ENCODE results near the gene LACTB. TPM values are rescaled to one million over a fixed set of nuclear protein-coding genes. Genes with fewer than 3 reads are reported as not detected.
A peak's percentile ranks its signal among the peaks of the same experiment; 100 is the strongest.
"Not testable (repeated sequence)": the region's sequence is repeated elsewhere in the genome, so short reads cannot be mapped to it uniquely, and the experiment has no call there.

LACTB gene
- polyA plus RNA-seq, 1 donor from 2014 or later, result 13.7 TPM

DNA sequence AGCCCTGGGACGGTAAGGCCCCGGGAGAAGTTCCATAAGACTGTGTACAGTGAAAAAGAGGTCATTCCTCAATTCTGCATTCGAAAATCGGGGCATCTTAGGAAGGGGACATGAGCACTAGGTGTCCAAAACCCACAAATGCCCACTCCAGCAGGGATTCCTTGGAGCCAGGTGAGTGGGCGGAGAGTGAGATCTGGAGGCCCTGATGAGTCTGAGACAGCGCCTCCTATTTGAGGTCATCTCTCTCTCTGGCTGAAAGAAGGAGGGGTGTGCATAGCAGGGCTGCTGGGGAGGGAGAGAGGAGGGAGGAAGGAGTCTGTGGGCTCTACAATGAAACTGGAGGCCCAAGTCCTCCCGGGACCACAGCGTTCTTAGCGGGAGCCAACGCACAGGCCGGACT is 38.1 kb upstream of the LACTB start:
- Mint-ChIP-seq H3K27ac (peak overlapping the region in 1 of 3 donors; percentile 31), H3K4me1 (no peaks in the 10 kb centered on the region), H3K4me3 (no peak overlapping the region), H3K36me3 (peaks cover 4% of the 10 kb centered on the region), H3K9me3 (no peaks in the 10 kb centered on the region), H3K27me3 (peaks cover 16% of the 10 kb centered on the region)

- Mint-ChIP-seq H3K27me3 (peaks cover 12% of the 10 kb centered on the region), H3K4me3 (no peak overlapping the region), H3K4me1 (peaks cover 0 to 2% (median 0%) of the 10 kb centered on the region in 3 donors), H3K36me3 (peaks cover 1% of the 10 kb centered on the region), H3K27ac (peak overlapping the region in 1 of 3 donors; percentile 9), H3K9me3 (no peaks in the 10 kb centered on the region)
Measured at GRCh38 chr15:63084806-63085205, 36.9 kb upstream of the LACTB start.

- peaks cover 0 to 2% (median 0%) of the 10 kb centered on the region in 3 donors for H3K4me1 Mint-ChIP-seq
- H3K9me3 Mint-ChIP-seq, result no peaks in the 10 kb centered on the region
- H3K27me3 Mint-ChIP-seq, result peaks cover 9% of the 10 kb centered on the region
- H3K36me3 Mint-ChIP-seq, result peaks cover 1% of the 10 kb centered on the region
- H3K27ac Mint-ChIP-seq, result no peak overlapping the region
- no peak overlapping the region for H3K4me3 Mint-ChIP-seq
Measured at GRCh38 chr15:63085289-63085688, 36.4 kb upstream of the LACTB start.

GRCh38 chr15:63086271-63086670 is 35.4 kb upstream of the LACTB start:
- Mint-ChIP-seq H3K9me3 (no peaks in the 10 kb centered on the region), H3K4me3 (no peak overlapping the region), H3K27ac (no peak overlapping the region), H3K36me3 (peaks cover 1% of the 10 kb centered on the region), H3K4me1 (peaks cover 0 to 2% (median 0%) of the 10 kb centered on the region in 3 donors), H3K27me3 (peaks cover 5% of the 10 kb centered on the region)

DNA sequence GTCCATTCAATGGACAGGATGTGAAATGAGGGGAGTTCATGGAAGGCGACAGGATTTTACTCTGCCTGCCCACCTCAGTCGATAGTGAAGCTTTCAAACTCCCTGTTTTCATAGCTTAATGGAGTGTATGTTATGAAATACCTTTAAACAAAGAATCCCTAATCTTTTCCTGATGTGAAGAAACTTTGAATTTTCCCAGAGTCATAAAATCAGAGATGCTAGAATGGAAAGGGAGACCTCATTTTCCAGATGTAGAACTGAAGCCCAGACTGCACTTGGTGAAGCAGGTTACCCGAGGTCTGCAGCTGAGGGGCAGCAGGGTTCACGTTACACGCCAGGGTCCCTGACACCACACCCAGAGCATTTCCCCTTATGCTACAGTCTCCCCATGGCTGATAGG is 34.7 kb upstream of the LACTB start:
- H3K27ac Mint-ChIP-seq, result no peak overlapping the region
- peaks cover 5% of the 10 kb centered on the region for H3K27me3 Mint-ChIP-seq
- H3K9me3 Mint-ChIP-seq, result no peaks in the 10 kb centered on the region
- H3K36me3 Mint-ChIP-seq, result peaks cover 1% of the 10 kb centered on the region
- no peak overlapping the region for H3K4me3 Mint-ChIP-seq
- H3K4me1 Mint-ChIP-seq, result peaks cover 0 to 2% (median 0%) of the 10 kb centered on the region in 3 donors

DNA sequence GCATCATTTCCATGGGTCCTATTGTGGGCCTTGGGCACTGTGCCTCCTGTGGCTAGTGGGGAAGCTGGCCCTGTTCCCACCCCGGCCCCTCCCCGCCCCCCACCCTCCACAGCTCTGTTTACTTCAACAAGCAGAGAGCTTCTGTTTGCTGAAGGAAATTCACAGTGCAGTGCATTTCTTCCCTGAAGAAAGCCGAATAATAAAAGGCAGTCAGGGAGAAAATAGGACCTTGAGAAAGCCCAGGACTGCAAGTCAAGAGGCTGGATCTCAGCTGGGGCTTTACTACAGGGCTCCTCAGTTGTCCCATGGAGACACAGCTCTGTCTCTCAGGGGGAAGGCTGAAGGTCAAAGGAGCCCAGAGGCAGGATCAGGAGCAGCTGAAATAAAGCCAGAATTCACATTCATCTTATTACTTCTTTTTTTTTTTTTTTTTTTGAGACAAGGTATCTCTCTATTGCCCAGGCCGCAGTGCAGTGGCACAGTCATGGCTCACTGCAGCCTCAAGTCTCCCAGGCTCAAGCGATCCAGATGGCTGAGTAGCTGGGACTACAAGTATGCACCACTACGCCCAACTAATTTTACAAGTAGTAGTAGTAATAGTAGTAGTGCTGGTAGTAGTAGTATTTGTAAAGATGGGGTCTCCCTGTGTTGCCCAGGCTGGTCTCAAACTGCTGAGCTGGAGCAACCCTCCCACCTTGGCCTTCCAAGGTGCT is 33.0 kb upstream of the LACTB start:
- H3K4me3 Mint-ChIP-seq, result no peak overlapping the region
- peaks cover 2% of the 10 kb centered on the region for H3K27me3 Mint-ChIP-seq
- H3K27ac Mint-ChIP-seq, result no peak overlapping the region
- H3K4me1 Mint-ChIP-seq, result peaks cover 0 to 2% (median 0%) of the 10 kb centered on the region in 3 donors
- H3K9me3 Mint-ChIP-seq, result no peaks in the 10 kb centered on the region
- H3K36me3 Mint-ChIP-seq, result peaks cover 1% of the 10 kb centered on the region

GRCh38 chr15:63089260-63090043 is 32.2 kb upstream of the LACTB start:
- Mint-ChIP-seq H3K4me3 (no peak overlapping the region), H3K9me3 (no peaks in the 10 kb centered on the region), H3K4me1 (peaks cover 0 to 2% (median 0%) of the 10 kb centered on the region in 3 donors), H3K27ac (no peak overlapping the region), H3K36me3 (peaks cover 1% of the 10 kb centered on the region), H3K27me3 (peaks cover 3% of the 10 kb centered on the region)

DNA sequence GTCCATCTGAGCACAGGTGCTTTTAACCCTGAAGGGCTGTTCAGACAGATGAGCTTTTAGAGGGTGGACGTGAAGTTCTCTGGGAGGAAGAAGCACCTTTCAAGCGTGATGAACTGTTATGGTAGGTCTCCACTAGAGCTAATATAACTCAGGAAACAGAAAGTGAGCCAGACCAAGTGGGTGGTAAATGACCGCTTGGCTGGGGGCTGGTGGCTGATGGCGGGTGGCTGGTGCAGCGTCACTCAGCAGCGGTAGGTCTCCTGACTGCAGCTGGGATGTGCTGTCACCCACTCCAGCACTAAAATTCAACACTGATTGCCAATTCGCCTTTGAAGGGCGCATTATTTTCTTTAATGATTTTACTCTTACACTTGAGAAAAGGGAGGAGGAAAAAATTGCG is 31.2 kb upstream of the LACTB start:
- H3K27ac Mint-ChIP-seq, result no peak overlapping the region
- H3K27me3 Mint-ChIP-seq, result peaks cover 3% of the 10 kb centered on the region
- H3K4me3 Mint-ChIP-seq, result no peak overlapping the region
- H3K36me3 Mint-ChIP-seq, result peaks cover 1% of the 10 kb centered on the region
- peaks cover 0 to 2% (median under 1%) of the 10 kb centered on the region in 3 donors for H3K4me1 Mint-ChIP-seq
- no peaks in the 10 kb centered on the region for H3K9me3 Mint-ChIP-seq

DNA sequence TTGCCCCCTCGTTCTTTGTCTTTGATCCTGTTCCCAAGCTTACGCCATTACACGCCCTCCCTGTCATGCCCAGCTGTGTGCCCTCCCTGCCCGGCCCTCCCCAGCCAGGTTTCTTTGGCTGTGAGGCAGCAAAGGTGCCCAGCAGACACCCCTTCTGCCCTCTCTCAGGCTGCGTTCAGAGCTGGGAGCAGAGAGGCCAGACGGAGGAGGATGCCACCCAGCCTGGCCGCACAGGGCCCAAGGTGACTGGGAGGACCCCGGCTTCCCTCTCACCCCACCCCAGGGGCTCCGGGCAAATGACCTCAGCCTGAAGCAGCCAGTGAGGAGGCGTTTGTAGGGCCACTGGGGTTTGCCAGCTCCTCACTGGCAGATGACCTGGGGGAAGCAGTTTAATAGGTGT is 30.8 kb upstream of the LACTB start:
- Mint-ChIP-seq H3K36me3 (peaks cover 1% of the 10 kb centered on the region), H3K27me3 (peaks cover 3% of the 10 kb centered on the region), H3K9me3 (no peaks in the 10 kb centered on the region), H3K27ac (no peak overlapping the region), H3K4me3 (no peak overlapping the region), H3K4me1 (peaks cover 0 to 2% (median 2%) of the 10 kb centered on the region in 3 donors)

GRCh38 chr15:63091679-63092446 is 29.8 kb upstream of the LACTB start:
- Mint-ChIP-seq H3K9me3 (no peaks in the 10 kb centered on the region), H3K27me3 (peaks cover 3% of the 10 kb centered on the region), H3K4me3 (no peak overlapping the region), H3K4me1 (peaks cover 0 to 2% (median 2%) of the 10 kb centered on the region in 3 donors), H3K27ac (no peak overlapping the region), H3K36me3 (peaks cover 1% of the 10 kb centered on the region)

GRCh38 chr15:63093486-63094205 is 28.0 kb upstream of the LACTB start:
- H3K27ac Mint-ChIP-seq, result peak overlapping the region in 1 of 3 donors; percentile 16
- H3K4me3 Mint-ChIP-seq, result no peak overlapping the region
- peaks cover 3% of the 10 kb centered on the region for H3K27me3 Mint-ChIP-seq
- H3K36me3 Mint-ChIP-seq, result peaks cover 1% of the 10 kb centered on the region
- H3K9me3 Mint-ChIP-seq, result peaks cover 0 to 2% (median 0%) of the 10 kb centered on the region in 3 donors
- peaks cover 0 to 2% (median 2%) of the 10 kb centered on the region in 3 donors for H3K4me1 Mint-ChIP-seq

- peaks cover 3% of the 10 kb centered on the region for H3K27me3 Mint-ChIP-seq
- no peak overlapping the region for H3K27ac Mint-ChIP-seq
- peaks cover 0 to 2% (median 0%) of the 10 kb centered on the region in 3 donors for H3K4me1 Mint-ChIP-seq
- peaks cover under 1% of the 10 kb centered on the region for H3K36me3 Mint-ChIP-seq
- no peak overlapping the region for H3K4me3 Mint-ChIP-seq
- peaks cover 0 to 2% (median 0%) of the 10 kb centered on the region in 3 donors for H3K9me3 Mint-ChIP-seq
Measured at GRCh38 chr15:63094495-63094931, 27.1 kb upstream of the LACTB start.

DNA sequence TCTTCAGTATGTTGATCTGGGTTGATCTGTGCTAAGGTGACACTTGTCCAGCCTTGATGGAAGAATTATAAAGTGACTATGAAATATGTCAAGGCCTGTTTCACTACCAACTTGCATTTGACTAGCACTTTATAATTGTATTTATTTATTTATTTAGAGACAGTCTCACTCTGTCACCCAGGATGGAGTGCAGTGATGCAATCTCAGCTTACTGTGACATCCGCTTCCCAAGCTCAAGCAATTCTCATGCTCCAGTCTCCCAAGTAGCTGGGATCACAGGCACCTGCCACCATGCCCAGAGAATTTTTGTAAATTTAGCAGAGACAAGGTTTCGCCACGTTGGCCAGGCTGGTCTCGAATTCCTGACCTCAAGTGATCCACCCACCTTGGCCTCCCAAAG is 25.5 kb upstream of the LACTB start:
- Mint-ChIP-seq H3K27ac (no peak overlapping the region), H3K4me3 (no peak overlapping the region), H3K4me1 (peaks cover 0 to 2% (median 0%) of the 10 kb centered on the region in 3 donors), H3K27me3 (peaks cover 3% of the 10 kb centered on the region), H3K36me3 (no peaks in the 10 kb centered on the region), H3K9me3 (peaks cover 0 to 2% (median 0%) of the 10 kb centered on the region in 3 donors)

DNA sequence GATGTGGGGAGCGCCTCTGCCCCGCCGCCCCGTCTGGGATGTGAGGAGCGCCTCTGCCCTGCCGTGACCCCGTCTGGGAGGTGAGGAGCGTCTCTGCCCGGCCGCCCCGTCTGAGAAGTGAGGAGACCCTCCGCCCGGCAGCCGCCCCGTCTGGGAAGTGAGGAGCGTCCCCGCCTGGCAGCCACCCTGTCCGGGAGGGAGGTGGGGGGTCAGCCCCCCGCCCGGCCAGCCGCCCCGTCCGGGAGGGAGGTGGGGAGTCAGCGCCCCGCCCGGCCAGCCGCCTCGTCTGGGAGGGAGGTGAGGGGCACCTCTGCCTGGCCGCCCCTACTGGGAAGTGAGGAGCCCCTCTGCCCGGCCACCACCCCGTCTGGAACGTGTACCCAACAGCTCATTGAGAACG is 22.8 kb upstream of the LACTB start:
- not testable (repeated sequence) for H3K27ac Mint-ChIP-seq, H3K27me3 Mint-ChIP-seq, H3K36me3 Mint-ChIP-seq, H3K4me1 Mint-ChIP-seq, H3K4me3 Mint-ChIP-seq, H3K9me3 Mint-ChIP-seq
